ENCODE results near the gene TMTC3.
A peak's percentile ranks its signal among the peaks of the same experiment; 100 is the strongest.
"Not testable (repeated sequence)": the region's sequence is repeated elsewhere in the genome, so short reads cannot be mapped to it uniquely, and the experiment has no call there.

TMTC3 gene

GRCh38 chr12:88132392-88132791 is 9.7 kb upstream of the TMTC3 start:
- TF ChIP-seq CTCF (IDR thresholded peaks at IDR 0.05; ENCODE audit: poor library complexity, severe bottlenecking): no peak
- DNase-seq (ENCODE audit: low spot score) (no peak), ATAC-seq (ENCODE audit: low read depth) (no peak)
- no peaks in the 10 kb centered on the region for H3K4me1 ChIP-seq (ENCODE audit: insufficient read depth, poor library complexity, severe bottlenecking)
- no peaks in the 10 kb centered on the region for H3K27me3 ChIP-seq (ENCODE audit: insufficient read depth, poor library complexity, severe bottlenecking)
- H3K9me3 ChIP-seq (ENCODE audit: severe bottlenecking): no peaks in the 10 kb centered on the region
- no peak overlapping the region for H3K4me3 ChIP-seq (ENCODE audit: severe bottlenecking)
- no peak overlapping the region for H3K27ac ChIP-seq (ENCODE audit: poor library complexity, severe bottlenecking)
- peaks cover 74% of the 10 kb centered on the region for H3K36me3 ChIP-seq (ENCODE audit: low read depth)

- H3K4me1 ChIP-seq (ENCODE audit: insufficient read depth, poor library complexity, severe bottlenecking); H3K27ac ChIP-seq (ENCODE audit: poor library complexity, severe bottlenecking); H3K9me3 ChIP-seq (ENCODE audit: severe bottlenecking); ATAC-seq (ENCODE audit: low read depth); DNase-seq (ENCODE audit: low spot score); H3K27me3 ChIP-seq (ENCODE audit: insufficient read depth, poor library complexity, severe bottlenecking); H3K4me3 ChIP-seq (ENCODE audit: severe bottlenecking): not testable (repeated sequence)
- peaks cover 69% of the 10 kb centered on the region for H3K36me3 ChIP-seq (ENCODE audit: low read depth)
Observed at GRCh38 chr12:88133181-88133580, 8.9 kb upstream of the TMTC3 start.

DNA sequence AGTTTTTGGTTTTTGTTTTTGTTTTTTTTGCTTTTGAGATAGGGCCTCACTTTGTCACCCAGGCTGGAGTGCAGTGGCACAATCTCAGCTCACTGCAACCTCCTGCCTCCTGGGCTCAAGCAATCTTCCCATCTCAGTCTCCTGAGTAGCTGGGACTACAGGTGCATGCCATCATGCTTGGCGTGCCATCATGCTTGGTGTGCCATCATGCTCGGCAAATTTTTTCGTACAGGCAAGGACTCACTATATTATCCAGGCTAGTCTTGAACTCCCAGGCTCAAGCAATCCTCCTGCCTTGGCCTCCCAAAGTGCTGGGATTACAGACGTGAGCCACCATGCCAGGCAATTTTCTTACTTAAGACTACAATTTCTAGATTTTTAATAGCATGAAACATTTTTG is 2.4 kb upstream of the TMTC3 start:
- not testable (repeated sequence) for ATAC-seq (ENCODE audit: low read depth); H3K4me3 ChIP-seq (ENCODE audit: severe bottlenecking); DNase-seq (ENCODE audit: low spot score); H3K27me3 ChIP-seq (ENCODE audit: insufficient read depth, poor library complexity, severe bottlenecking); H3K9me3 ChIP-seq (ENCODE audit: severe bottlenecking); H3K27ac ChIP-seq (ENCODE audit: poor library complexity, severe bottlenecking)
- H3K4me1 ChIP-seq (ENCODE audit: insufficient read depth, poor library complexity, severe bottlenecking): peaks cover 15% of the 10 kb centered on the region
- H3K36me3 ChIP-seq (ENCODE audit: low read depth): peaks cover 48% of the 10 kb centered on the region

DNA sequence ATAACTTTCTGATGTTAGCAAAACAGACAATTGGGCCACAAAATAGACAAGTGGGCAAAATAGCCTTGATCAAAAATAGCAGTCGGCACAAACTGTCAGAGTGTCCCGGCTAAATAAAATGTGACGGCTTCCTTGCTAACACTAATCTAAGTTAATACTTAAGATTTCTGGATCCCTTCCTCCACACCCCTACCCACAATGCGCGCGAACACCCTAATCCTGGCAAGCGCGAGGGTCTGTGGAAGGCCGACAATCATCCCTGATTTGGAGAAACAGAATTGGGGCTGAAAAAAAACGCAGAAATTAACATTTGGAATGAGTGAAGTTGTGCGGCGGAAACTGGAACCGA is 708 bp upstream of the TMTC3 start:
- Histone ChIP-seq H3K36me3 (ENCODE audit: low read depth) (peaks cover 33% of the 10 kb centered on the region), H3K4me3 (ENCODE audit: severe bottlenecking) (peak overlapping the region; percentile 66), H3K4me1 (ENCODE audit: insufficient read depth, poor library complexity, severe bottlenecking) (peaks cover 25% of the 10 kb centered on the region), H3K27ac (ENCODE audit: poor library complexity, severe bottlenecking) (peak overlapping the region; percentile 45), H3K27me3 (ENCODE audit: insufficient read depth, poor library complexity, severe bottlenecking) (no peaks in the 10 kb centered on the region), H3K9me3 (ENCODE audit: severe bottlenecking) (no peaks in the 10 kb centered on the region)
- DNase-seq (ENCODE audit: low spot score) (no peak), ATAC-seq (ENCODE audit: low read depth) (no peak)
- TF ChIP-seq CTCF (IDR thresholded peaks at IDR 0.05; ENCODE audit: poor library complexity, severe bottlenecking): no peak

- Histone ChIP-seq H3K36me3 (ENCODE audit: low read depth) (peaks cover 27% of the 10 kb centered on the region), H3K27ac (ENCODE audit: poor library complexity, severe bottlenecking) (peak overlapping the region; percentile 45), H3K27me3 (ENCODE audit: insufficient read depth, poor library complexity, severe bottlenecking) (no peaks in the 10 kb centered on the region), H3K4me1 (ENCODE audit: insufficient read depth, poor library complexity, severe bottlenecking) (peaks cover 25% of the 10 kb centered on the region), H3K4me3 (ENCODE audit: severe bottlenecking) (peak overlapping the region; percentile 66), H3K9me3 (ENCODE audit: severe bottlenecking) (no peaks in the 10 kb centered on the region)
- peak; percentile 13 for ATAC-seq (ENCODE audit: low read depth)
- DNase-seq (ENCODE audit: low spot score): peak; percentile 60
- TF ChIP-seq CTCF (IDR thresholded peaks at IDR 0.05; ENCODE audit: poor library complexity, severe bottlenecking): no peak
Observed at GRCh38 chr12:88142610-88142991, 494 bp downstream of the TMTC3 start.

DNA sequence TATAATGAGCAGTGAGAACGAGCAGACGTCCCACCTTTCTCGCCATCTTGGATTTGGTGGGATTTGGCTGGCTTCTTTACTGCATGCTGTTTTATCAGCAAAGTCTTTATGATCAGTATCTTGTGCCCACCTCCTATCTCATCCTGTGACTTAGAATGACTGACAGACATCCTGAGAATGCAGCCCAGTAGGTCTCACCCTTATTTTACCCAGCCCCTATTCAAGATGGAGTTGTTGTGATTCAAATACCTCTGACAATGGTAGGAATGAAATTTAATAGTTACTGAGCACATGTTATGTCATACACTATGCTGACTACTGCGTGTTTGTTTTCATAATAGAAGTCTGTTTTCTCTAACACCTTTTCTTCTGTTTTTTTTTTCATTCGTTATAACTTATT is 1.9 kb downstream of the TMTC3 start:
- no peak overlapping the region for H3K4me3 ChIP-seq (ENCODE audit: severe bottlenecking)
- no peak for ATAC-seq (ENCODE audit: low read depth)

More for the DNA sequence above, 1.9 kb downstream of the TMTC3 start:
- no peak for TF ChIP-seq CTCF (IDR thresholded peaks at IDR 0.05; ENCODE audit: poor library complexity, severe bottlenecking)
- Histone ChIP-seq H3K36me3 (ENCODE audit: low read depth) (peaks cover 24% of the 10 kb centered on the region), H3K4me1 (ENCODE audit: insufficient read depth, poor library complexity, severe bottlenecking) (peaks cover 25% of the 10 kb centered on the region), H3K9me3 (ENCODE audit: severe bottlenecking) (no peaks in the 10 kb centered on the region), H3K27me3 (ENCODE audit: insufficient read depth, poor library complexity, severe bottlenecking) (no peaks in the 10 kb centered on the region), H3K27ac (ENCODE audit: poor library complexity, severe bottlenecking) (no peak overlapping the region)
- no peak for DNase-seq (ENCODE audit: low spot score)
